ENCODE data around the gene TRIM54. TPM values are rescaled to one million over a fixed set of nuclear protein-coding genes. Genes with fewer than 3 reads are reported as not detected.
"Not testable (repeated sequence)": the region's sequence is repeated elsewhere in the genome, so short reads cannot be mapped to it uniquely, and the experiment has no call there.

Gene TRIM54
- total RNA-seq, 2 donors from 2014 or later, result 0.41 to 2.5 TPM

GRCh38 chr2:27336173-27336572 lies 53.9 kb downstream of the TRIM54 start:
- no peak overlapping the region for H3K4me3 ChIP-seq
- no peak for TF ChIP-seq CTCF (IDR thresholded peaks at IDR 0.05)
- H3K4me1 ChIP-seq (ENCODE audit: control insufficient read depth in 1 of 2, low read depth in 2 of 2), result no peaks in the 10 kb centered on the region
- no peak overlapping the region for H3K27ac ChIP-seq
- no peaks in the 10 kb centered on the region for H3K27me3 ChIP-seq (replicated peaks; ENCODE audit: insufficient read depth)
- DNase-seq (ENCODE audit: low spot score) (no peak), ATAC-seq (ENCODE audit: insufficient number of reproducible peaks, low FRiP score, low read depth) (no peak)
- H3K9me3 ChIP-seq, result no peaks in the 10 kb centered on the region
- peaks cover 52% of the 10 kb centered on the region for H3K36me3 ChIP-seq

GRCh38 chr2:27347641-27348040 lies 65.4 kb downstream of the TRIM54 start:
- TF ChIP-seq CTCF (IDR thresholded peaks at IDR 0.05), result no peak
- Histone ChIP-seq H3K27me3 (replicated peaks; ENCODE audit: insufficient read depth) (no peaks in the 10 kb centered on the region), H3K36me3 (peaks cover 1% of the 10 kb centered on the region), H3K9me3 (no peaks in the 10 kb centered on the region), H3K4me1 (ENCODE audit: control insufficient read depth in 1 of 2, low read depth in 2 of 2) (no peaks in the 10 kb centered on the region), H3K4me3 (no peak overlapping the region), H3K27ac (no peak overlapping the region)
- DNase-seq (ENCODE audit: low spot score) (no peak), ATAC-seq (ENCODE audit: insufficient number of reproducible peaks, low FRiP score, low read depth) (no peak)

GRCh38 chr2:27350106-27350693 lies 68.0 kb downstream of the TRIM54 start:
- Histone ChIP-seq H3K4me1 (ENCODE audit: control insufficient read depth in 1 of 2, low read depth in 2 of 2) (peaks cover 7 to 10% of the 10 kb centered on the region in 2 donors), H3K4me3 (no peak overlapping the region), H3K9me3 (no peaks in the 10 kb centered on the region), H3K27ac (no peak overlapping the region), H3K36me3 (no peaks in the 10 kb centered on the region), H3K27me3 (replicated peaks; ENCODE audit: insufficient read depth) (no peaks in the 10 kb centered on the region)
- ATAC-seq (ENCODE audit: insufficient number of reproducible peaks, low FRiP score, low read depth) (no peak), DNase-seq (ENCODE audit: low spot score) (no peak)
- no peak for TF ChIP-seq CTCF (IDR thresholded peaks at IDR 0.05)

GRCh38 chr2:27351802-27352598 lies 69.8 kb downstream of the TRIM54 start:
- Histone ChIP-seq H3K4me1 (ENCODE audit: control insufficient read depth in 1 of 2, low read depth in 2 of 2) (peaks cover 12 to 17% of the 10 kb centered on the region in 2 donors), H3K9me3 (no peaks in the 10 kb centered on the region), H3K27ac (no peak overlapping the region), H3K36me3 (no peaks in the 10 kb centered on the region), H3K4me3 (no peak overlapping the region), H3K27me3 (replicated peaks; ENCODE audit: insufficient read depth) (no peaks in the 10 kb centered on the region)
- no peak for DNase-seq (ENCODE audit: low spot score)
- TF ChIP-seq CTCF (IDR thresholded peaks at IDR 0.05), result no peak
- no peak for ATAC-seq (ENCODE audit: insufficient number of reproducible peaks, low FRiP score, low read depth)

- H3K27me3 ChIP-seq (replicated peaks; ENCODE audit: insufficient read depth); H3K4me3 ChIP-seq; ATAC-seq (ENCODE audit: insufficient number of reproducible peaks, low FRiP score, low read depth); H3K9me3 ChIP-seq; H3K27ac ChIP-seq; DNase-seq (ENCODE audit: low spot score); H3K36me3 ChIP-seq: not testable (repeated sequence)
- H3K4me1 ChIP-seq (ENCODE audit: control insufficient read depth in 1 of 2, low read depth in 2 of 2), result peaks cover 23 to 28% of the 10 kb centered on the region in 2 donors
Observed at GRCh38 chr2:27353386-27353761, 71.1 kb downstream of the TRIM54 start.

Data from thoracic aorta (tissue), 2 donors.